Measurements from ENCODE around the gene PAPOLB.

DNA sequence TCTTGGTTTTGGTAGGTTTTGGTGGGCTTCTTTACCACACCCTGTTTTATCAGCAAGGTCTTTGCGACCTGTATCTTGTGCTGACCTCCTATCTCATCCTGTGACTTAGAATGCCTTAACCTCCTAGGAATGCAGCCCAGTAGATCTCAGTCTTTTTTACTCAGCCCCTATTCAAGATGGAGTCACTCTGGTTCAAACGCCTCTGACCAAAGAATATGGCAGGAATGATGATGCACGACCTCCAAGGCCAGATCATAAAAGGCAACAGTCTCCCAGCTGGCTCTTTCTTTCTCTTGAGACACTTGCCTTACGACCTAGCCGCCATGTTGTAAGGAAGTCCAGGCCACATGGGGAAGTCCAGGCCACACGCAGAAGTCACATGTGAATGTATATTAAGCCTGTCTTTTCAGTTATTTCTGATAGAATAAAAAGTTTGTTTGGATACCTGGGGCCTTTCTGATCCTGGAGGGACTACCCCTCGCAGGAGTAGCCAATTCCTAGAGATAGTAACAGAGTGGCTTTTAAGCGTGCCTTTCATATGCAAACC is 32.2 kb upstream of the PAPOLB start:
- TF ChIP-seq USF1 (CRISPR knock-in tag; IDR thresholded peaks at IDR 0.05) = no peak
- TF ChIP-seq USF2 (CRISPR knock-in tag; IDR thresholded peaks at IDR 0.05) = no peak
- TF ChIP-seq, protein P1, sequence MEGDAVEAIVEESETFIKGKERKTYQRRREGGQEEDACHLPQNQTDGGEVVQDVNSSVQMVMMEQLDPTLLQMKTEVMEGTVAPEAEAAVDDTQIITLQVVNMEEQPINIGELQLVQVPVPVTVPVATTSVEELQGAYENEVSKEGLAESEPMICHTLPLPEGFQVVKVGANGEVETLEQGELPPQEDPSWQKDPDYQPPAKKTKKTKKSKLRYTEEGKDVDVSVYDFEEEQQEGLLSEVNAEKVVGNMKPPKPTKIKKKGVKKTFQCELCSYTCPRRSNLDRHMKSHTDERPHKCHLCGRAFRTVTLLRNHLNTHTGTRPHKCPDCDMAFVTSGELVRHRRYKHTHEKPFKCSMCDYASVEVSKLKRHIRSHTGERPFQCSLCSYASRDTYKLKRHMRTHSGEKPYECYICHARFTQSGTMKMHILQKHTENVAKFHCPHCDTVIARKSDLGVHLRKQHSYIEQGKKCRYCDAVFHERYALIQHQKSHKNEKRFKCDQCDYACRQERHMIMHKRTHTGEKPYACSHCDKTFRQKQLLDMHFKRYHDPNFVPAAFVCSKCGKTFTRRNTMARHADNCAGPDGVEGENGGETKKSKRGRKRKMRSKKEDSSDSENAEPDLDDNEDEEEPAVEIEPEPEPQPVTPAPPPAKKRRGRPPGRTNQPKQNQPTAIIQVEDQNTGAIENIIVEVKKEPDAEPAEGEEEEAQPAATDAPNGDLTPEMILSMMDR (IDR thresholded peaks at IDR 0.05) = no peak
- TF ChIP-seq ZNF232 (CRISPR knock-in tag; IDR thresholded peaks at IDR 0.05) = no peak
- no peak for TF ChIP-seq SP1 (CRISPR knock-in tag; conservative IDR thresholded peaks at IDR 0.05)
- TF ChIP-seq ZBTB21 (CRISPR knock-in tag; IDR thresholded peaks at IDR 0.05; ENCODE audit: borderline replicate concordance) = no peak
- TF ChIP-seq ATF1 (CRISPR knock-in tag; IDR thresholded peaks at IDR 0.05) = no peak
- TF ChIP-seq, protein P2, sequence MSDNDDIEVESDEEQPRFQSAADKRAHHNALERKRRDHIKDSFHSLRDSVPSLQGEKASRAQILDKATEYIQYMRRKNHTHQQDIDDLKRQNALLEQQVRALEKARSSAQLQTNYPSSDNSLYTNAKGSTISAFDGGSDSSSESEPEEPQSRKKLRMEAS (CRISPR knock-in tag; IDR thresholded peaks at IDR 0.05) = no peak
- TF ChIP-seq RELA (CRISPR knock-in tag; IDR thresholded peaks at IDR 0.05; ENCODE audit: borderline replicate concordance) = no peak
- TF ChIP-seq ESRRA (CRISPR knock-in tag; IDR thresholded peaks at IDR 0.05; ENCODE audit: borderline replicate concordance) = no peak
- TF ChIP-seq ZMAT4 (CRISPR knock-in tag; IDR thresholded peaks at IDR 0.05) = no peak
- no peak for TF ChIP-seq ZNF317 (CRISPR knock-in tag; IDR thresholded peaks at IDR 0.05; ENCODE audit: borderline replicate concordance, low read depth)
- no peak for TF ChIP-seq JUN (CRISPR knock-in tag; IDR thresholded peaks at IDR 0.05)
- TF ChIP-seq, protein P3, sequence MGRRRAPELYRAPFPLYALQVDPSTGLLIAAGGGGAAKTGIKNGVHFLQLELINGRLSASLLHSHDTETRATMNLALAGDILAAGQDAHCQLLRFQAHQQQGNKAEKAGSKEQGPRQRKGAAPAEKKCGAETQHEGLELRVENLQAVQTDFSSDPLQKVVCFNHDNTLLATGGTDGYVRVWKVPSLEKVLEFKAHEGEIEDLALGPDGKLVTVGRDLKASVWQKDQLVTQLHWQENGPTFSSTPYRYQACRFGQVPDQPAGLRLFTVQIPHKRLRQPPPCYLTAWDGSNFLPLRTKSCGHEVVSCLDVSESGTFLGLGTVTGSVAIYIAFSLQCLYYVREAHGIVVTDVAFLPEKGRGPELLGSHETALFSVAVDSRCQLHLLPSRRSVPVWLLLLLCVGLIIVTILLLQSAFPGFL (CRISPR knock-in tag; IDR thresholded peaks at IDR 0.05; ENCODE audit: borderline replicate concordance) = no peak
